GM12891 (cell line): ENCODE results near the gene MMP24OS.

Experiments used
- DNase-seq: peaks from one replicate; pipeline ENCODE4 v3.0.0; 2011; ENCODE audit warnings: low spot score; ENCODE audit not compliant: insufficient read length
- FAIRE-seq: peaks from 2 replicates; lab custom pipeline; 2011; peaks lifted over from hg19 to GRCh38; lab: Jason Lieb, UNC
- PAX5 ChIP-seq: IDR thresholded peaks from 2 replicates; pipeline ENCODE4 v1.6.1; 2011; ENCODE audit warnings: low read length, moderate library complexity, mild to moderate bottlenecking; ENCODE audit not compliant: insufficient read depth, severe bottlenecking
- POLR2A ChIP-seq: IDR thresholded peaks from 2 replicates; pipeline ENCODE4 v1.6.1; 2011; ENCODE audit warnings: low read depth, low read length, control low read depth
- POLR2AphosphoS5 ChIP-seq: IDR thresholded peaks from 2 replicates; pipeline ENCODE4 v1.6.1; 2011; ENCODE audit warnings: low read depth, low read length, control low read depth
- POU2F2 ChIP-seq: IDR thresholded peaks from 2 replicates; pipeline ENCODE4 v1.6.1; 2011; ENCODE audit warnings: low read depth, mild to moderate bottlenecking, control low read depth, low read length, moderate library complexity
- SPI1 ChIP-seq: IDR thresholded peaks from 2 replicates; pipeline ENCODE4 v1.6.1; 2011; ENCODE audit warnings: low read depth, low read length, control low read depth
- TAF1 ChIP-seq: IDR thresholded peaks from 2 replicates; pipeline ENCODE4 v1.6.1; 2011; ENCODE audit warnings: low read depth, low read length, control low read depth

MMP24OS gene

GRCh38 chr20:35305682-35306556 lies 28.0 kb upstream of the MMP24OS start:
- FAIRE-seq: no peak
- DNase-seq: no peak
- TF ChIP-seq PAX5: no peak
- TF ChIP-seq POLR2A: no peak
- TF ChIP-seq SPI1: no peak
- no peak for TF ChIP-seq POLR2AphosphoS5
- TF ChIP-seq POU2F2: no peak
- no peak for TF ChIP-seq TAF1

DNA sequence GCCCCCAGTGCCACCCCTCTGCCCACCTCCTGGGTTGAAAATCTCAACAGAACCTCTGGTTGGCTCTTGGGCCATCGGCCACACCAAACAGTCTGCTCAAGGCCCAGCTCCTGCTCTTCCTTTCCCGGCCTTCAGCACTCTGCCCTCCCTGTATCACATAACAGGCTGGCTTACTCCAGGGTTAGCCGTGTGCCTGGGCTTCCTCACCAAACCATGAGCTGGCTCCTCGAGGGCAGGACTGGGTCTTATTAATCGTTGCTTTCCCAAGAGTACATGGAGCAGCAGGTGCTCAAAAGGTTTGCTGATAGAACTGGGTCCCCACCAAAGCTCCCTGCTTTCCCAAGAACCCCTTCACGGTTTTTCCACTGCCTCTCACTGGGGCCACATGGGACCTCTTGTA lies 27.0 kb upstream of the MMP24OS start:
- FAIRE-seq (no peak), DNase-seq (no peak)
- TF ChIP-seq POLR2AphosphoS5: no peak

DNA sequence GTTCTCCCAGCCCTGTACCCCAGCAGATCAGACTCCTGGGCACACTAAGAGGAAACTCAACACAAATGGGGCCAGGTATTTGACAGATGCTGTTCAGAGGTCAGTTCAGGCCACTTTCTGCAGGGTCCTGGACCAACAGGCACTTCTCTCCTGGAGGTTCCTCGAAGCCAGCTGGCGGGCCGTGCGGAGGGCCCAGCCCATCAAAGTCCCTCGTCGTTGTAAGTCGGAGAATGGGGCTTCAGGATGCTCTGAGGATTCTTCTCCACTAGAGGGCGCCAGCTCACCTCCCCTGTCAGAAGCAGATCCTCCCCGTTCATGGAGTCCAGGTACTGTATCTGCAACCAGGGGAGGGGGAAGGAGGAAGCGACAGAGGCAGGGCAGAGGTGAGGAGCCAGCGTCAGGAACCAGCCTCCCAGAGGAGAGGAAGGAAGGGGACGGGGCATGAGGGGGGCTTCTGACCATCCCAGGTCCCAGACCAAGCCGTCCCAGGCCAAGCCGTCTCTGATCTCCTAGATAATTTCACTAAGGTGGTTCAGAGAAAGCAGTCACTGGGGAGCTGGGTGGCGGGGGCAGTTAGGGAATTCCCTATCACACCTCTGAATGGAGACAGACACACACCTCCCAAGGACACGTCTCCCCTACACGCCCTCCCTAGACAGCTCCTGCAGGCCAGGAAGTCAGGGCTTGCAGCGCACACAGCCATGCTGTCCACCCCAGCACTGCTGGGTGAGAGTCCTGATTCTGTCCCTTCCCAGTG lies 26.0 kb upstream of the MMP24OS start:
- no peak for TF ChIP-seq TAF1
- TF ChIP-seq SPI1: no peak
- no peak for TF ChIP-seq POU2F2
- TF ChIP-seq POLR2AphosphoS5: no peak
- TF ChIP-seq POLR2A: no peak
- TF ChIP-seq PAX5: no peak
- FAIRE-seq (peak; percentile 84), DNase-seq (peak; percentile 74)

DNA sequence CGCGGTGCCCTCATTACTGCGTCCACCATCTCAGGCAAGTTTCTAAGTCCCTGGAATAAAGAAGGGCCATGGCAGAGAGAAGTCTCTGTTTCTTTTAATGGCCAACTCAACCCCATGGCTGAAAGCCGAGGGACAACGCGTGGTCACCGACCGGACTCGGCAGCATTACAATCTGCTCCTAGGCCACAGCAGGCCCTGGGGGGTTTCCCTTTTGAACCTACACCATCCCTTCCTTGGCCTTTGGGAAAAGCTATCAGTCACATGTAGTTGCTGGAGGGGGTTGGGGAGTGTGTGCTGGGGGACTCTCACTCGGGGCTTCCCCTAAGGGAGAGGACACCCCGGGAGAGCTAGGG lies 25.4 kb upstream of the MMP24OS start:
- DNase-seq: no peak
- no peak for TF ChIP-seq PAX5
- no peak for TF ChIP-seq TAF1
- TF ChIP-seq POU2F2: no peak
- no peak for TF ChIP-seq POLR2A
- no peak for TF ChIP-seq POLR2AphosphoS5
- TF ChIP-seq SPI1: no peak
- FAIRE-seq: no peak

- FAIRE-seq (no peak), DNase-seq (no peak)
- TF ChIP-seq SPI1: no peak
Observed at GRCh38 chr20:35302421-35303335, 24.8 kb upstream of the MMP24OS start.

- TF ChIP-seq TAF1 (no peak), POLR2A (no peak), POLR2AphosphoS5 (no peak), POU2F2 (no peak), PAX5 (no peak), SPI1 (no peak)
- no peak for DNase-seq
- FAIRE-seq: no peak
Observed at GRCh38 chr20:35301426-35301825, 23.5 kb upstream of the MMP24OS start.

GRCh38 chr20:35300469-35301262 lies 22.7 kb upstream of the MMP24OS start:
- DNase-seq: no peak
- TF ChIP-seq POLR2A (no peak), POLR2AphosphoS5 (no peak), SPI1 (no peak), PAX5 (no peak), POU2F2 (no peak)
- FAIRE-seq: no peak

DNA sequence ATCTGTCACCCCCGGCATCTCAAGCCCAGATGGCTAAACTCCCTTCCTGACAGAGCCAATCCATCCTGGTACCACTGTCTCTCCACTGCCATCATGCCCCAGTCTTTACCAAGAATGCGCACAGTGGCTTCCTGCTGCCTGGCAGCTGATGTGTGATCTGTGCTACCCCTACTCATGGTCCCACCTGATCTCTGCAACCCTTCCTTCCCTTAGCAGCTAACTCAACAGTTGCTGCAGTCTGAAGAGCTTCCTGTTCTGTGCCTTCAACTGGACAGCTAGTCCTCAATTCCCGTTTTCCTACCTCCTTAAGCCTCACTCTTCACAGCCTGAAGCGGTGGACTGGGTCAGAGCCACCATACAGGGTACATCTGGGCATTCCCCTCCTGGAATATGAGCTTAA lies 21.9 kb upstream of the MMP24OS start:
- no peak for DNase-seq
- TF ChIP-seq POLR2AphosphoS5 (no peak), POU2F2 (no peak), POLR2A (no peak), SPI1 (no peak), PAX5 (no peak), TAF1 (no peak)
- FAIRE-seq: no peak
